GM10847 (cell line): ENCODE results near the gene TMEM9.

ENCODE experiments used
- POLR2A ChIP-seq: IDR thresholded peaks from 2 replicates; pipeline ENCODE4 v1.6.1; 2011; ENCODE audit not compliant: insufficient read length; ENCODE audit errors: extremely low read depth

TMEM9 gene

GRCh38 chr1:201112173-201112731 lies 42.0 kb downstream of the TMEM9 start, which contains the start of gene CACNA1S:
CACNA1S (minus strand) TSS chr1:201112426; CDS start chr1:201112339, 87 bp downstream.
- no peak for TF ChIP-seq POLR2A

DNA sequence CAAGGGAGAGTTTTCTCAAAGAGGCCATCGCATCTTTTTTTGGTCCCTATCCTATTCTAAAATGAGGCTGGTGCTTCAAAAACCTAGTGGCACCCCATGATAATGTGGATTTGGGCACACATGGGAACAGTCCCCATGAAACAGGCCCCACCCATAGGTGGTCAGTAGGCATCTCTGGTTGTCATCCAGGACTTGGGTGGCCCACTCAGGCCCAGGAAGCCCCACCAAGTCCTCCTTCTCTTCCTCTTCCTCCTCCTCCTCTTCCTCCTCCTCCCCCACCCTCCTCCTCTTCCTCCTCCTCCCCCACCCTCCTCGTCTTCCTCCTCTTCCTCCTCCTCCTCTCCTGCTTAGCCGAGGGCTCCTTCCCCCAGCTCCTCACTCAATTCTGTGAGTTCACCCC lies 42.6 kb downstream of the TMEM9 start:
- TF ChIP-seq POLR2A = no peak

- TF ChIP-seq POLR2A = no peak
These were observed 43.1 kb downstream of the TMEM9 start for GRCh38 chr1:201111156-201111555.

- TF ChIP-seq POLR2A = no peak
These were observed 43.7 kb downstream of the TMEM9 start for GRCh38 chr1:201110616-201111015.

DNA sequence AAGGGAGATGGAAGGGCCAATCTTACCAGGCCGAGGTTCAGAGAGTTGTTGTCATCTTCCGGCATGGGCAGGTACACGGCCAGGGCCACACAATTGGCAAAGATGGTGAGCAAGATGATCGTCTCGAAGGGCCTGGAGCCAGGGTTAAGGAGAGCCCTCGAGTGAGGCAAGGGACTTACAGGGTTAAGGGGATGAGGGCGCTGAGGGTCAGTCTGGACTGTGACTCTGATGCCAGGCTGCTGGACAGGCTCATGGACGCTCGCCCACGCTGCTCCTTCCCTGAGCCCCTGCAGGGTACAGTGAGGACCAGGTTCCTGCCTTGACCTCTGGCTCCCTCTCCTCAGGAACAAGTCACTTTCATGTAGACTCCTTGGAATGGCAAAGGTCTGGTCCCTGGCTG lies 44.1 kb downstream of the TMEM9 start:
- no peak for TF ChIP-seq POLR2A

- no peak for TF ChIP-seq POLR2A
These were observed 44.6 kb downstream of the TMEM9 start for GRCh38 chr1:201109651-201110050.

DNA sequence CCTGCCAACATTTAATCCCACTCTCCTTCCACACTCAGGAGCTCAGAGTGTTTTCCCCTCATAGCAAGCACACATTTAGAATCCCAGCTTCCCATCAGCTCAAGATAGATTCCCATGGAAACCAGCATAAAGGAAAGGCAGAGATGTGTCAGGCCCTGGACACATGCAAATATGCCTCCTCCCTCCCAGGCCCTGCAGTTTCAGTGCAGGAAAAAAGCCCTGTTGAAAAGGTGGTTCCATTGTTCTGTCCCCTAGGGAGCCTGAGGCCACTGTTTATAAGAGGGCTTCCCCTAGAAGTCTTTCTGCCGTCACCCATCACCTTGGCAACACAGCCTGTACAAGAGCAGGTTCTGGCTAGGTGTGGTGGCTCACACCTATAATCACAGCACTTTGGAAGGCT lies 45.7 kb downstream of the TMEM9 start:
- no peak for TF ChIP-seq POLR2A

GRCh38 chr1:201105688-201106087 lies 48.6 kb downstream of the TMEM9 start:
- TF ChIP-seq POLR2A = no peak

DNA sequence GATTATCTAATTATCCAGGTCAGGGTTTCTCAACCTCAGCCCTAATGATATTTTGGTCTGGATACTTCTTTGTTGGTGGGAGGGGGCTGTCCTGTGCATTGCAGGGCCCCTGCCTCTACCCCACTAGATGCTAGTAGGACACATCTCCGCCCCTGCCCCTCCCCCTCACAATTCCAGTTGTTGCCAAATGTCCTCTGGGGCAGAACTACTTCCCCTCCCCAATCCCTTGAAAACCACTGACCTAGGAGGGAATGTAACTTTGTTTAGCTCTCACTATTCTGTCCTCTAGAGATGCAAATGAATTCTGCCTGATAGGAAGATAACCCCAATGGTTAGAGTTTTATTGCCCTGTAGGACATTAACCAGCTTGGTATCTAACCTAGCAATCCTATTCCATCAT lies 50.1 kb downstream of the TMEM9 start:
- no peak for TF ChIP-seq POLR2A

DNA sequence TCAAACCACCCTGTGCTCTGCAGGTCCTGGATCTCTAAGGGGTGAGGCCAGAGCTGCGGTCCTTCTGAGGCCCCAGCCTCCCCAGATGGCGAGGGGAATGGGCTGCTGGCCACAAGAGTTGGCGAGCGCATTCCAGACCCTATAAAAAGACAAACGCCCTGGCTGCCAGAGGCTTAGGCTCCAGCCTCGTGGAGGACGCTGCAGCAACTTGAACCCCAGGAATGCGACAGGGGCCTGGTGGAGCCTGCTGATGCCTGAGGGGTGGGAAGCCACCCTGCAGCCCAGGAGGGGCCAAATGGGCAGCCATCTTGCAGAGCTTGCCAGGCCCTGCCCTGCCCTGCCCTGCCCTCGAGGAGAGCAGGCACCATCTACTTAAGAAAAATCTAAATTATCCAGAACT lies 50.6 kb downstream of the TMEM9 start:
- no peak for TF ChIP-seq POLR2A

- no peak for TF ChIP-seq POLR2A
These were observed 53.9 kb downstream of the TMEM9 start for GRCh38 chr1:201100169-201100930.

GRCh38 chr1:201098992-201099677 lies 55.1 kb downstream of the TMEM9 start:
- no peak for TF ChIP-seq POLR2A

- TF ChIP-seq POLR2A = no peak
These were observed 57.1 kb downstream of the TMEM9 start for GRCh38 chr1:201096977-201097856.

- TF ChIP-seq POLR2A = no peak
These were observed 58.2 kb downstream of the TMEM9 start for GRCh38 chr1:201096041-201096461.

DNA sequence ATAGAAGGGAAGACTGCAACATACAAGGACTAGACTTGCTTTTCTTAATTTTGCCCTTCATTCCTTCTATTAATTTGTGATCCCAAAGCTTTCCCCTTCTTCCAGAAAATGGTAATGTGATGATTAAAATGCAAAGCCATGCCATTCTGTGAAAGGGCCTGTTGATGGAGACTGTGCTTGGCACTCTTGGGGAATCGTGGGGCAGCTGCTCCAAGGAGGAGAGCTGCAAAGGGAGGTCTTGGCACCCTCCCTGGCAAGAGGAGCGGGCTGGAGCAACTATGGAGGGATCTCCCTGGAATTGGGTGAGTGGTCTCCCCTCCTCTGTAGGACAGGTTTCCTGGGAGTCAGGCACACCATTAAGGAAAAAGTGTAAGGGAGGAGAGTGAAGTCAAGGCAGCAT lies 58.7 kb downstream of the TMEM9 start:
- no peak for TF ChIP-seq POLR2A
